Epithelial cell of esophagus (primary cell): Measurements from ENCODE around the gene FAS.

Experiments used
- DNase-seq: peaks from one replicate; pipeline ENCODE4 v3.0.0; 2010; ENCODE audit warnings: low read depth
- H3K4me3 ChIP-seq: 2 replicates; pipeline ENCODE4 v1.5.1; 2011; ENCODE audit warnings: mild to moderate bottlenecking, low read length, control low read depth
- TF ChIP-seq, protein P1 (sequence below): IDR thresholded peaks from 2 replicates; pipeline ENCODE4 v1.5.1; 2011; ENCODE audit warnings: low read depth, mild to moderate bottlenecking, low read length, control low read depth, inconsistent platforms; ENCODE audit not compliant: insufficient read depth; ENCODE audit errors: missing control alignments

FAS gene

DNA sequence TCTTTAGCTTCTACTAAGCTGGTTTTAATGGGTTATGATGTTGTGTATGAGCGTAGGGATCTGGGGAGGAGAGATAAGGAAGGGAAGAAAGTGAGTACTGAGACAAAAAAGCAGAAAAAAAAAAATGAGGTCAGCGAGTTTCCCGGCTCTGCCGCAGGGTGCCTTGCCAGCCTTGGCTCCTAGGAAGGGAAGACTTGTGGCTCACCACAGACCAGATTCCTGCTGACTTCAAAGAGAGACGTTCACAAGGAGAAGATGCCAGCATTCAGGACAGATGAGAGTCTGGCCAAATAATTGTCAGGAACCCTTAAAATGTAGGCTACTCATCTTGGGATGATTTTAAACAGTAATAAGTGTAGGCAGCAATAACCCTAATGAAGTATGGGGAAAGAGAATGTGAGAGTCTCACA, 11.4 kb upstream of the FAS start:
- H3K4me3 ChIP-seq, result no peak overlapping the region
- DNase-seq, result peak; percentile 51
- TF ChIP-seq, protein P1, sequence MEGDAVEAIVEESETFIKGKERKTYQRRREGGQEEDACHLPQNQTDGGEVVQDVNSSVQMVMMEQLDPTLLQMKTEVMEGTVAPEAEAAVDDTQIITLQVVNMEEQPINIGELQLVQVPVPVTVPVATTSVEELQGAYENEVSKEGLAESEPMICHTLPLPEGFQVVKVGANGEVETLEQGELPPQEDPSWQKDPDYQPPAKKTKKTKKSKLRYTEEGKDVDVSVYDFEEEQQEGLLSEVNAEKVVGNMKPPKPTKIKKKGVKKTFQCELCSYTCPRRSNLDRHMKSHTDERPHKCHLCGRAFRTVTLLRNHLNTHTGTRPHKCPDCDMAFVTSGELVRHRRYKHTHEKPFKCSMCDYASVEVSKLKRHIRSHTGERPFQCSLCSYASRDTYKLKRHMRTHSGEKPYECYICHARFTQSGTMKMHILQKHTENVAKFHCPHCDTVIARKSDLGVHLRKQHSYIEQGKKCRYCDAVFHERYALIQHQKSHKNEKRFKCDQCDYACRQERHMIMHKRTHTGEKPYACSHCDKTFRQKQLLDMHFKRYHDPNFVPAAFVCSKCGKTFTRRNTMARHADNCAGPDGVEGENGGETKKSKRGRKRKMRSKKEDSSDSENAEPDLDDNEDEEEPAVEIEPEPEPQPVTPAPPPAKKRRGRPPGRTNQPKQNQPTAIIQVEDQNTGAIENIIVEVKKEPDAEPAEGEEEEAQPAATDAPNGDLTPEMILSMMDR, result no peak

DNA sequence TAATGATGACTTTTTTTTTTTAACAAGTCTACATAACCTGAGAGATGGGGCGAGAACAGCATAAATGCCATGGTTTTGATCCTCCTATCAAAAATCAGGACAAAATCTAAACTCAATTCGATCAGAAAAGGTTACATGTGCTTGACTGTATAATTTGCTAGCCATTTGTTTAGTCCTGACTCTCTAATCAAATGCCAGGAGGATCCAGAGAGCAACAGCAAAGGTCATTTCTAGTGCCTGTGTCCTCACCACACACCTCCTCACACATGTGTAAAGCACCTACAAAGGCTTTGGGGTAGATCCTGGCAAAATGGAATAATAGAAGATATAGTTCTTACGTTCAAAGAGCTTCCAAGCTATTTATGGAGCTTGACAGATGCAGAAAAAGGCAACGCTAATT, 11.0 kb upstream of the FAS start:
- no peak overlapping the region for H3K4me3 ChIP-seq
- DNase-seq, result no peak
- TF ChIP-seq, protein P1, result no peak

- TF ChIP-seq, protein P1, result no peak
- no peak overlapping the region for H3K4me3 ChIP-seq
- DNase-seq, result no peak
These were observed 10.4 kb upstream of the FAS start for GRCh38 chr10:88980247-88980646.

- no peak overlapping the region for H3K4me3 ChIP-seq
- no peak for DNase-seq
- TF ChIP-seq, protein P1, result no peak
These were observed 9.8 kb upstream of the FAS start for GRCh38 chr10:88980800-88981199.

GRCh38 chr10:88981435-88981834, 9.2 kb upstream of the FAS start:
- TF ChIP-seq, protein P1, result no peak
- H3K4me3 ChIP-seq, result no peak overlapping the region
- no peak for DNase-seq

GRCh38 chr10:88982366-88982765, 8.2 kb upstream of the FAS start:
- no peak for DNase-seq
- H3K4me3 ChIP-seq, result no peak overlapping the region
- TF ChIP-seq, protein P1, result no peak

- TF ChIP-seq, protein P1, result no peak
- DNase-seq, result no peak
- no peak overlapping the region for H3K4me3 ChIP-seq
These were observed 7.4 kb upstream of the FAS start for GRCh38 chr10:88983206-88983605.
